Spleen (tissue), 11 donors: ENCODE results near the gene NRARP. TPM values are rescaled to one million over a fixed set of nuclear protein-coding genes. Genes with fewer than 3 reads are reported as not detected.

ENCODE experiments used
- DNase-seq: peaks from one replicate; pipeline ENCODE4 v3.0.0-alpha.2; 2020
- H3K27ac ChIP-seq, 8 donors: fragments of 200-600 bp; sonication (generic) in 7 of 8; 1 replicate in 4 of 8; 2 replicates in 4 of 8; pipeline versions ENCODE4 v1.5.0 to v1.8.0; 2016 to 2021; ENCODE audit warnings: inconsistent platforms in 4 of 8, mild to moderate bottlenecking in 4 of 8, moderate library complexity in 1 of 8
- H3K27me3 ChIP-seq, 7 donors: fragments of 200-600 bp; sonication (generic) in 6 of 7; replicated peaks in 1 of 7; 1 replicate in 4 of 7; 2 replicates in 3 of 7; pipeline versions ENCODE4 v1.5.0 to v1.8.0; 2016 to 2021; ENCODE audit warnings: inconsistent platforms in 3 of 7, mild to moderate bottlenecking in 1 of 7
- H3K36me3 ChIP-seq, 6 donors: fragments of 200-600 bp; sonication (generic) in 5 of 6; 1 replicate in 4 of 6; 2 replicates in 2 of 6; pipeline versions ENCODE4 v1.5.0 to v1.8.0; 2016 to 2021; ENCODE audit warnings: inconsistent platforms in 2 of 6
- H3K4me1 ChIP-seq, 6 donors: fragments of 200-600 bp; sonication (generic) in 5 of 6; 1 replicate in 3 of 6; 2 replicates in 3 of 6; pipeline versions ENCODE4 v1.5.0 to v1.8.0; 2016 to 2021; ENCODE audit warnings: inconsistent platforms in 3 of 6
- H3K4me3 ChIP-seq, 8 donors: fragments of 200-600 bp; sonication (generic) in 7 of 8; 1 replicate in 4 of 8; 2 replicates in 4 of 8; pipeline versions ENCODE4 v1.5.0 to v1.8.0; 2016 to 2021; ENCODE audit warnings: inconsistent platforms in 4 of 8, mild to moderate bottlenecking in 4 of 8, moderate library complexity in 2 of 8
- H3K9me3 ChIP-seq, 8 donors: fragments of 200-600 bp; sonication (generic) in 7 of 8; 1 replicate in 4 of 8; 2 replicates in 4 of 8; pipeline versions ENCODE4 v1.5.0 to v1.8.0; 2016 to 2021; ENCODE audit warnings: inconsistent platforms in 4 of 8
- POLR2A ChIP-seq, 3 donors: fragments of 450-650 bp; IDR thresholded peaks; one replicate each; pipeline ENCODE4 v1.5.1; 2017; ENCODE audit warnings: antibody characterized with exemption in 3 of 3, mild to moderate bottlenecking in 1 of 3
- POLR2AphosphoS5 ChIP-seq, 3 donors: sonication (generic); formaldehyde crosslinking; IDR thresholded peaks; one replicate each; pipeline ENCODE4 v1.5.1; 2017; ENCODE audit warnings: antibody characterized with exemption in 3 of 3
- WGBS, 5 donors: extraction: QIAGEN DNeasy Blood & Tissue Kit in 3 of 5; methylation state at CpG; one replicate each; pipeline versions ENCODE4 v1.1.5 to v1.1.7; 2013 to 2018; 5-methylcytosine and 5-hydroxymethylcytosine counted together
- intact Hi-C: fragments of 100-400 bp; cut with DNase I; formaldehyde crosslinking; loops from one replicate; pipeline ENCODE4 v1.15.0; 2023; ENCODE audit warnings: low total_unique reads
- polyA plus RNA-seq, 3 donors: library from polyadenylated mRNA; stranded (reverse); fragments of 200-250 nt; gene quantifications; one replicate each; pipeline ENCODE4 v1.2.1, GENCODE V29; 2013
- total RNA-seq, 7 donors: library from RNA; depleted of rRNA in 3 of 7; stranded (reverse); fragments of >200 nt in 3 of 7; fragmentation: NEBNext Ultra II Directional in 4 of 7; extraction: Animal tissue kit (Norgen Biotek cat#: 25700) in 4 of 7; gene quantifications; one replicate each; pipeline versions ENCODE4 v1.1.0 to v1.2.1, GENCODE V29; 2016 to 2021
- TF ChIP-seq, protein P1 (sequence below), 11 experiments: fragments of 200-600 bp in 7 of 11; fragments of 450-650 bp in 4 of 11; sonication (generic) in 4 of 11; IDR thresholded peaks in 8 of 11; conservative IDR thresholded peaks in 3 of 11; 1 replicate in 7 of 11; 2 replicates in 4 of 11; pipeline versions ENCODE4 v1.4.0 to v1.8.0; 2016 to 2021; ENCODE audit warnings: antibody characterized with exemption in 11 of 11, inconsistent platforms in 4 of 11, mild to moderate bottlenecking in 1 of 11
- donor health status: healthy with polysubstance abuse.
- donor health status: DM: no; HTN: no; CAD: no; lungs with moderate emphysema.
- donor health status: DM: no; HTN: no; CAD: no.
- donor health status: Bipolar disorder and iron deficiency.
- donor health status: healthy.
- donor health status: DM: no; HTN: no; CAD: no.
- donor health status: DM: yes; HTN: yes; CAD: no.

The NRARP gene
- total and polyA plus RNA-seq, 10 donors: 0.37 to 24.4 (median 8.0) TPM

DNA sequence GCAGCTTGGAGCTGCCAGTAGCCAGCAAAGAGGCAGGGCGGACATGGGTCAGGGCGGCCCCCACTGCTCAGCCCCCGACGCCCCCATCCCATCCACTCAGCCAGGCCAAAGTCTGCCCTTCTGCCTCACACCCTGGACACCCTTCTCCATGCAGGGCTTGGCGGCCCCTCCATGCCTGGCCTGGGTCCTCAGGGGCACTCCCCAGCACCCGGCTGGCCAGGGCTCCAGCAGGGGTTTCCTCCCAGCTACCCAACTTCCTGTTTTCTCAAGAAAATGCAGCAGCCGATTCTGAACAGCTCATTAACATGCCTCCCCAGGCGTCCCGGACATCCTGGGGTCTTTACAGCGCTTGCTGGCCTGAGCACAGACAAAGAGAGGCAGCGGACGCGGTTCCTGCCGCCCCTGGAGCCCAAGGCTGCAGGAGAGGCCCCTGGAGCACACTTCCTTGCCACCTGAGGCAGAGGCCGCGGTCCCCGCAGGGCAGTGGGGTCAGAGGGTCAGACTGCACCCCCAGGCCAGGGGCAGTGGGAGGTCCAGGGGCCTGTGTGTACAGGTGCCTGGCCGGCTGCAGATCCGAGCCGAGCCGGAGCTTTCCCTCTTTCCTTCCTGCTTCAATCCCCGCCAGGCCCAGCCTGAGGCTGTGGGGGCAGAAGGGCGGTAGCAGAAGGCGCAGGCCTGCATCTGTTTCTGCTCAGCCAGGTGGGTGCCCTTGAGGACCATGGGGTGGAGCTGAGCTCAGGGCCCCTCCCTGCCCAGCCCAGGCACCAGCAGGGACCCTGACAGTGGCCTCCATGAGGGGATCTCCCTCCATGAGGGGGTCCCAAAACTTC lies 18.7 kb upstream of the NRARP start:
- H3K4me3 ChIP-seq: peak overlapping the region in 5 of 8 donors; percentile 1 to 51 (median 16)
- no peaks in the 10 kb centered on the region for H3K9me3 ChIP-seq
- peaks cover 0 to 27% (median 11%) of the 10 kb centered on the region in 7 donors for H3K27me3 ChIP-seq
- H3K27ac ChIP-seq: peak overlapping the region in 7 of 8 donors; percentile 11 to 84 (median 74)
- WGBS, 5 donors: 13 to 20% (median 17%) methylated on average over 17 to 24 of the region's 24 CpGs
- intact Hi-C loops: no loop called here
- DNase-seq: peak; percentile 90
- H3K4me1 ChIP-seq: peaks cover 24 to 62% (median 46%) of the 10 kb centered on the region in 6 donors
- TF ChIP-seq, protein P1, sequence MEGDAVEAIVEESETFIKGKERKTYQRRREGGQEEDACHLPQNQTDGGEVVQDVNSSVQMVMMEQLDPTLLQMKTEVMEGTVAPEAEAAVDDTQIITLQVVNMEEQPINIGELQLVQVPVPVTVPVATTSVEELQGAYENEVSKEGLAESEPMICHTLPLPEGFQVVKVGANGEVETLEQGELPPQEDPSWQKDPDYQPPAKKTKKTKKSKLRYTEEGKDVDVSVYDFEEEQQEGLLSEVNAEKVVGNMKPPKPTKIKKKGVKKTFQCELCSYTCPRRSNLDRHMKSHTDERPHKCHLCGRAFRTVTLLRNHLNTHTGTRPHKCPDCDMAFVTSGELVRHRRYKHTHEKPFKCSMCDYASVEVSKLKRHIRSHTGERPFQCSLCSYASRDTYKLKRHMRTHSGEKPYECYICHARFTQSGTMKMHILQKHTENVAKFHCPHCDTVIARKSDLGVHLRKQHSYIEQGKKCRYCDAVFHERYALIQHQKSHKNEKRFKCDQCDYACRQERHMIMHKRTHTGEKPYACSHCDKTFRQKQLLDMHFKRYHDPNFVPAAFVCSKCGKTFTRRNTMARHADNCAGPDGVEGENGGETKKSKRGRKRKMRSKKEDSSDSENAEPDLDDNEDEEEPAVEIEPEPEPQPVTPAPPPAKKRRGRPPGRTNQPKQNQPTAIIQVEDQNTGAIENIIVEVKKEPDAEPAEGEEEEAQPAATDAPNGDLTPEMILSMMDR (IDR thresholded peaks at IDR 0.05 in 8 of 11, conservative IDR thresholded peaks at IDR 0.05 in 3 of 11): no peak
- TF ChIP-seq POLR2AphosphoS5 (IDR thresholded peaks at IDR 0.05): peak; percentile 76 to 85 (median 83)
- TF ChIP-seq POLR2A (IDR thresholded peaks at IDR 0.05): no peak
- H3K36me3 ChIP-seq: no peaks in the 10 kb centered on the region

DNA sequence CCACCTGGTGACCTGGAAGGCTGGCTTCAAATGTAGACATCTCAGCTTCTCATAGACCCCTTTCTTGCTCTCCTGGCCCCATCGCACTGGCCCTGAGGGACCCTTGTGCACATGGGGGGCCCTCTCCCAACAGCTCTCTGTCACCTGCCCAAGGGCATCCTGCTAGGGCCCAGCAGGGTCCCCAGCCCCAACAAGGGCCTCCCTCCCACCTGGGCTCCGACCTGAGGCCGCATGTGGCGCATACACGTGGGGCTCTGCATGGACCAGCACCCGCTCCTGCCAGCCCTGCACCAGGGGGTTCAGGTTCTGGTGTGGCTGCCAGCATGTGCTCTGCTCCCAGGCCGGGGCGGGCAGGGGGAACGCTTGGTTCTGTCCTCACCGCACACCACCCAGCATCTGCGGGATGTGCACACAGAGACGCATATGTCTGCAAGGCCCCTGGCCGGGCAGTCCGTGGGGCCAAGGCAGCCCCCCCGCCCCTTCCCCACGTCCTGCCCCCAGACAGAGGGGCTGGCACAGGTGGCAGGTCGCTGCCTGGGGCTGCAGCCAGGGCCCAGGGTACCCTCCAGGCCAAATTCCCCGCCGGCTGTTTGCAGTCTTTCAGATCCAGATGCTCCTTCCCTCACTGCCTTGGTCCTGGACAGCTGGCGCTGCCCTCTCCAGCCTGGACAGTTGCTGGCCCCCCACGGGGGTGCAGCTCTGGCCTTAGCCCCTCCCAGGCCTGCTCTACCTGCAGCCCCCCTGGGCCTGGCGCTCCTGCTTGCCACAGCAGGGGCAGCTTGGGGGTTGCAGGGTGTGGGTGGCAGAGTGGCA lies 17.9 kb upstream of the NRARP start:
- WGBS, 5 donors: 74 to 86% (median 84%) methylated on average over 8 to 22 of the region's 22 CpGs
- Histone ChIP-seq H3K36me3 (no peaks in the 10 kb centered on the region), H3K27me3 (peaks cover 0 to 29% (median 16%) of the 10 kb centered on the region in 7 donors), H3K4me3 (peak overlapping the region in 2 of 8 donors; percentile 9 to 51), H3K27ac (peak overlapping the region in 6 of 8 donors; percentile 11 to 84 (median 74)), H3K4me1 (peaks cover 24 to 68% (median 53%) of the 10 kb centered on the region in 6 donors), H3K9me3 (no peaks in the 10 kb centered on the region)
- DNase-seq: peak; percentile 78
- intact Hi-C loops: no loop called here
- TF ChIP-seq POLR2A (IDR thresholded peaks at IDR 0.05): no peak

DNA sequence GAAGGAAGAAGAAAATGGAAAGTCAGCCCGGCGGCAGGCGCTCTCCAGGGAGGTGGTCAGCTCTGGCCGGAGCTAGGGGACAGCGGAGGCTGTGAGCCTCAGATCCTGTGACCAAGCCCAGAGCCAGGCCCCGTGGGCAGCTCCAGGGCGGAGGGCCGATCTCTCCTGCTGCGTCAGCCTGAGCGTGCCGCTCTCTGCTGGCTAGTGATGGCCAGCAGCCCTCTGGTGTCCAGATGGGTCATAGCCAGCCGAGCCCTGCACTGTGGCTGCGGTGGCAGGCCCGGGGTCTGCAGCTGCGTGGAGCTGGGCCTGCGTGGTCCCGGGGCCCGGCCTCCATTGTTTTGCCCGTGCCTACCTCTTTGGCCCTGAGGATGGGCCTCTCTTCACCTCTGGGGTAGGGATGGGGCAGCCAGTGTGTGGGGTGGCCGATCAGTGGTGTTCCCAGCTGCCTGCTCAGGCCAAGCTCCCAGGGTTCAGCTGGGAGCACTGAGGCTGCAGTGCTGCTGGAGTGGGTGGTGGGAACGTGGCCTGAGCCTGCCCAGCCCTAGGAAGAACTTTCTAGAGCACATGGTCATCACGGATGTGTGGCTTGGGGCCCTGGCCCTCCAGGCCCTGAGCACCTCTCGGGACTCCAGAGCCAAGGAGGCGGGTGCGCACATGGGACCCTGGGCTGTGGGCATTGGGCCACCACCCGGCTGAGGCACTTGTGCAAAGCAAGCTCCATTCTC lies 17.1 kb upstream of the NRARP start:
- DNase-seq: peak; percentile 86
- WGBS, 5 donors: 75 to 87% (median 79%) methylated on average over 12 to 26 of the region's 26 CpGs
- H3K36me3 ChIP-seq: no peaks in the 10 kb centered on the region
- H3K4me3 ChIP-seq: no peak overlapping the region
- peak in 2 of 3 donors; percentile 54 to 61 for TF ChIP-seq POLR2AphosphoS5 (IDR thresholded peaks at IDR 0.05)
- TF ChIP-seq, protein P1 (IDR thresholded peaks at IDR 0.05 in 8 of 11, conservative IDR thresholded peaks at IDR 0.05 in 3 of 11): peak in 7 of 11 experiments; percentile 29 to 53 (median 32)
- TF ChIP-seq POLR2A (IDR thresholded peaks at IDR 0.05): no peak
- no peaks in the 10 kb centered on the region for H3K9me3 ChIP-seq
- peaks cover 0 to 33% (median 16%) of the 10 kb centered on the region in 7 donors for H3K27me3 ChIP-seq
- H3K27ac ChIP-seq: peak overlapping the region in 5 of 8 donors; percentile 54 to 84 (median 75)
- peaks cover 24 to 76% (median 56%) of the 10 kb centered on the region in 6 donors for H3K4me1 ChIP-seq
- intact Hi-C loops: no loop called here

DNA sequence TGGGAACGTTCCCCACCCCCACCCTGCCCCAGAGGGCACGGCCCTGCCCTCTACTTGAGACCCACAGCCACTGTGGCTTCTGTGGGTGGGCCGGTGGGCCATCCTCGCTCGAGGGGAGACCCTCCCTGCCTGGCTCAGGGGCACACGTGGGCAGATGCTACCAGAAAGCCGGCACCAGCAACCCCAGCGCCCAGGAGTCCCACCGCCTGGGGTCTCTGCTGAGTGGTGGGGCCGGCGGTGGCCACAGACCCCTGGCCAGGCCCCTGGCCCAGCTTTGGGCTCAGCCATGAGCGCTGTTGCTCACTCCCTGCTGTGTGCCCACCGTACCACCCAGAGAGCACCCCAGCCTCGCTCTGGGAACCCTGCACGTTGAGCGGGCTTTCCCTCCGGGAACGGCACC lies 16.5 kb upstream of the NRARP start:
- Histone ChIP-seq H3K9me3 (no peaks in the 10 kb centered on the region), H3K36me3 (no peaks in the 10 kb centered on the region), H3K4me1 (peaks cover 24 to 78% (median 56%) of the 10 kb centered on the region in 6 donors), H3K27ac (peak overlapping the region in 5 of 8 donors; percentile 18 to 84 (median 54)), H3K27me3 (peaks cover 0 to 33% (median 16%) of the 10 kb centered on the region in 7 donors), H3K4me3 (no peak overlapping the region)
- intact Hi-C loops: no loop called here
- peak; percentile 68 for DNase-seq
- 76 to 87% (median 81%) methylated on average over 6 to 18 of the region's 18 CpGs for WGBS, 5 donors
- TF ChIP-seq POLR2A (IDR thresholded peaks at IDR 0.05): no peak
